HG03066 (cell line): Measurements from ENCODE around the gene PAK1.
"Not testable (repeated sequence)": the region's sequence is repeated elsewhere in the genome, so short reads cannot be mapped to it uniquely, and the experiment has no call there.

ENCODE experiments used
- ATAC-seq: cut with Tn5 transposase; IDR thresholded peaks from one replicate; pipeline ENCODE4 v1.9.1; 2021; ENCODE audit warnings: low read depth; ENCODE audit not compliant: unreplicated experiment

PAK1 gene

DNA sequence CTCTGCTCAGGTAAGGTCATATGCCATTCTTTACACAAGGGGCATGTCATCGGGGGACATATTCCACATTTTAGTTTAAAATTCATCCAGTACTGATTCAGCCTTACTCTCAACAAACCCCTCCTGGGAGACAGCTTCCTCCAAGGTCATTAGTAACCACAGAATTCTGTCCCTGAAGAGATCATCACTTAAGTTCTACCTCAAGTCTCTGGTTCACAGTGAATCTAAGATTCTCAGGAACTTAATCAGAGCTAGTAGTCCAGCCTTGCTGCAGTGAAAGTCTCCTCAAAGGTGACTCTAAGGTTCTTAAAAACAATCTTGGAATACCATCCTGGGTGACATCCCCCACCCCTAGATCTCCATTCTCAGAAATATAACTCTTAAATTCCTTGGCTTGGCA, 153.5 kb downstream of the PAK1 start:
- ATAC-seq, result no peak

GRCh38 chr11:77318600-77318999, 155.3 kb downstream of the PAK1 start:
- no peak for ATAC-seq

DNA sequence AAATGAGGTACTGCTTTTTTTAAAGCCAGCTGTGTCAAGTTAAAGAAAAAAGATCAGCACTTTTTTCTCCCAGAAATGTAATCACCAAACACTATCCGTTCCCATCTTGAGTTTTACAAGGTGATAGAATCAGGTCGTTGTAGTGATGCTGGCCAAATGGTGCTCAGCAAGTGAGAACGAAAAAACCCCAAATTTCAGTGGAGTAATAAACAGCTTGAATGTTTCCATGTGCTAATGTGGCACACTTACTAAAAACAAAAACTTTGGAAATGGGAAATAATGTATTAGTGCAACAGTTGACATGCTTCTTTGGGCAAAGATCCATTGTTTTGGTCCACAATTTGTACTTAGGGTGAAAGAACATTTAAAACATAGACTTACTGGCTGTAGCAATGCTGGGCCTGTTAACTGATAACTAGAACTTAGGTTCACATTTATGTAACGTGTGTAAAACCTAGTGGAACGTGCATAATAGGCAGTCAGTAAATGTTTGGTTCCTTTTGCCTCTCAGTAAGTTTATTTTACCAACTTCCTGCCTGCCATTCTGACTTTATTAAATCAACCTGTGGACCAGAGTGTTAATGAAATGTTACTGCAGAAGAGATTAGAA, 157.1 kb downstream of the PAK1 start:
- ATAC-seq, result no peak

GRCh38 chr11:77312107-77312506, 161.8 kb downstream of the PAK1 start:
- ATAC-seq, result no peak

GRCh38 chr11:77311701-77312100, 162.2 kb downstream of the PAK1 start:
- no peak for ATAC-seq

DNA sequence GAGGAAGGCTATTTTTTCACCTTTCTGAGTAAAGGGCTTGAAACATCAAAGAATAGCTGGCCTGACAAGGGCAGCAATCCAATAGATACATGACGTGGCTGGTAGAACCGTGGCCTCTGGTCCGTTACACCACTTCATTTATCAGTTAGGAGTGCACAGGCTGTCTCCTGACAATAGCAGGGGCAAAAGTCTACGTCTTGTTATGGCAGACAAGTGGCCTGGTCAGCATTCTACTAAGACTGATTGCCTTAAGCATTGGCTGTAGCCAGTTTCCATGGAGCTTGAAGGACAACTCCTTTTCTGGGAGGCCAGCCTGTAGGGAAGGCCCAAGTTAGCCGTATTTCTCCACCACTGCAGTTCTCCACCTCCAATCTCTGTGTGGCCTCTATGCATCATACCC, 163.2 kb downstream of the PAK1 start:
- no peak for ATAC-seq

GRCh38 chr11:77309401-77310085, 164.4 kb downstream of the PAK1 start:
- ATAC-seq, result no peak

- ATAC-seq, result no peak
Measured at GRCh38 chr11:77308838-77309237, 165.1 kb downstream of the PAK1 start.

- ATAC-seq, result no peak
Measured at GRCh38 chr11:77303328-77303727, 170.6 kb downstream of the PAK1 start.

GRCh38 chr11:77302752-77303151, 171.1 kb downstream of the PAK1 start:
- no peak for ATAC-seq

GRCh38 chr11:77301510-77301909, 172.4 kb downstream of the PAK1 start, which contains the start of gene GDPD4:
GDPD4 (minus strand) TSS chr11:77301686; CDS start chr11:77285137, 16,549 bp downstream.
- ATAC-seq, result no peak

DNA sequence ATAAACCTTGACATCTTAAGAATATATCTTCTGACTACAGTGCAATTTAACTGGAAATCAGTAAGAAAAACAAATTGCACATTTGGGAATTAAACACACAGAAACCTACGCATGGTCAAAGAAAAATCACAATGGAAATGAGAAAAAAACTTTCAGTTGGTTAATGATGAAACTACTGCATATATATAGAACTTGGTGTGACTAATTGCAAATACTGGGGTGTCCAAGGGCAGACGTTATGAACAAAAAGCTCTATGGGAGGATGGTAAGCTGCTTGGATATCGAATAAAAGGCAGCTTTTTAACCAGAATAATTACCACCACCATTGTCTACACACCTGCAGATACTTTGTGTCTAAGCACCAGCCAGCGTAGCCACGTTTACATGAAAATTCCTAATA, 173.2 kb downstream of the PAK1 start:
- ATAC-seq, result no peak

DNA sequence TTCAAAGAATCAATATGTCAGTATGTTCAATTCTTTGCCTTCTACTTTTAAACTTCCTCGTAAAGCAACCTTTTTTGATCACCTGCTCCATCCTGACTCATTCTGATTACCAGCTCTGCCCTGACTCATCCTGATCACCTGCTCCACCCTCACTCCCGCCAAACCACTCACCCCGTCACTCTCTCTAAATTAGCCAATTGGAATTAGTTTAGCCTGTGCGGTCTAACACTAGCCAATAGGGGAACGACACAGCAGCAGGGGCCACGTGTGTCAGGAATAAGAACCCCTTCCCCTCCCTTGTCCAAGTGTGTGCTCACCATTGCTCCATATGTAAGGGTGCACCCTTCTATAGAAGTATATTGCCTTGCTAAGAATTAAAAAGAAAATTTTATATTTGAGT, 173.9 kb downstream of the PAK1 start:
- ATAC-seq, result not testable (repeated sequence)

DNA sequence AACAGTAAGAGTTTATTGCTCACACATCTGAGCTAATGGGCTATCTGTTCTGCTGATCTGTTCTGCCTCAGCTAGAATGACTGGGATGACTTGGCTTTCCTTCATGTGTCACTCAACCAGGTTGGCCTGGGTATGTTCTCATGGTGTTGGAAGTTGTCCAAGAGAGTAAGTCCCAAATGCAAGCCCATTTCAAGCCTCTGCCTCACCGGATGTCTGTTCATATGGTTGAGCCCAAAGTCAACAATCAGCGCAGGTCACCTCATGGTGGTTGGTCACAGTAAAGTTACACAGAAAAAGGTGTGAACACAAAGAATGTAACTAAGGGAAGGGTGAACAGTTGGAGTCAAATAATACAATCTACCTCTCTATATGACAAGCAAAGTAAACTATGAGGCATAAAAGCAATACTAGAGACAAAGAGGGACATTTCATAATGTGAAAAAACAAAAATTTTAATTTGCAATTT, 174.3 kb downstream of the PAK1 start:
- ATAC-seq, result no peak

- no peak for ATAC-seq
Measured at GRCh38 chr11:77294040-77294439, 179.9 kb downstream of the PAK1 start.

DNA sequence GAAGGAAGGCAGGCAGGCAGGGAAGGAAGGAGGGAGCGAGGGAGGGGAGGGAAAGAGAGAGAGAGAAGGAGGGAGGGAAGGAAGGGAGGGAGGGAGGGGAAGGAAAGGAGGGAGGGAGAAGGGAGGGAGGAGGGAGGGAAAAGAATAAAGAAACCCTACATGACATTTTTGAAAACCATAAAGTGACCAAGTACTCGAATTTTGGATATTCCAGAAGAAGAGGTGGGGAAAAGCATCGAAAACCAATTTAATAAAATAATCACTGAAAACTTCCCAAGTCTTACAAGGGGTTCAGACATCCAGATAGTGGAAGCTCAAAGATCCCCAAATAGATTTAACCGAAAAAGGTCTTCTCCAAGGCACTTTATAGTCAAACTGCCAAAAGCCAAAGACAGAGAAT, 184.2 kb downstream of the PAK1 start:
- ATAC-seq, result no peak

GRCh38 chr11:77287615-77288273, 186.2 kb downstream of the PAK1 start:
- no peak for ATAC-seq

DNA sequence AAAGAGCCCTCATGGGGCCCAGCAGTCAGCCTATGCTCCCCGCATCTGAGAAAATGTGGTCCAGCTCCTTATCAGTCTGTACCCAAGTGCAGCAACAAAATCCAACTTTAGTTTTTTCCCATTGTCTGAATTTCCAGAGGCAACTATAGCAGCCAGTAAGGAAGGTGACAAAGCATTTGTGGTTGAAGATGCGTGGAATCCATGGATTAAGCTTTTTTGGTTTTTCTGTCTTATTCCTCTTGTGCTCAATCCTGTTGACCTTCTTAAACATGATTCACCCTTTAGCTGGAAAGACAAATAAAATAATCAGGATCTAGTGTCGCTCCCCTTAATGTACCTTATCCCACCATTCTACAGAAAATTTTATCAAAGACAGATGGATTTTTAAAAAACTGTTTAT, 186.8 kb downstream of the PAK1 start:
- ATAC-seq, result no peak

DNA sequence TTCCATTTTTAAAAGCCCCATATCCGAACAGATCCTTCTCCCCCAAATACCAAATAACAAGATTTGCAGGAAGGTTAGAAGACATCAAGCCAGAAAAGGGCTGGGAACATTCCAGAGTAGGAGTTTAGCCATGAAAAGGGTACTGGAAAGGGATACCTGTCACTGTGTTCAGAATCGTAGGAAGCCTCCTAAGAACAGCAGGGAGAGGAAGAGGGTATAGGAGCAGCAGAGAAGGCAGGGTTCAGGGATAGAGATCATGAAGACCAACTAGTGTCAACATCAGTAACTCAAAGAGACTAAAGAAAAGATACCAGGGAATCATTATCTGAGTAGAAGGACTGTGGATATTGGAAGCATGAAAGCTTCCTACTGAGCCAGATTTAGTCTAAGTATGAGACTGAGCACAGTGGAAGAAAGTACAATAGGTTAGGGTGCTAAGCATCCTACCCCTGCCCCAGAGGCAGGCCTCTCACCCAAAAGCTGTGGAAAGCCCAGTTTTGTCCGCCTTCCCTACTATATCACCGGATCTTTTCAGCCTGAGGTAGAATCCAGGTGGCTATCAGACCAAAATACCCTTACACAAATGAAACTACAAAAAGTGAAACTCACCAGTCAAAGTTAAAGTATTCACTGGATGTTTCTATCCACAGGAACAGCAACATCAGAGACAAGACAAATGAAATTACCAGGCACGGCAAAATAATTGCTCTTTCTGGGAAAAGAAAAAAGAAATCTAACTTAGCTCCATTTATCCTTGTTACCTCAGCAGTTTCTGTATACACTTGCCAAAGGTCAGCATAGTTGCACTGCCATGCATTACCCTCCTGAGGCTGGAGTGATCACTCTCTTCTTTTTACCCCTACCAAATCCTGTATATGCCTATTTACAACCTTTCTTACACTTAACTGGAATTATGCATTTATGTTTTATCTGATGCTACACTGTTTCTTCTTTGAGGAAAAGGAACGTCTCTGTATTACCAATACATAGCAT, 189.1 kb downstream of the PAK1 start:
- ATAC-seq, result no peak

DNA sequence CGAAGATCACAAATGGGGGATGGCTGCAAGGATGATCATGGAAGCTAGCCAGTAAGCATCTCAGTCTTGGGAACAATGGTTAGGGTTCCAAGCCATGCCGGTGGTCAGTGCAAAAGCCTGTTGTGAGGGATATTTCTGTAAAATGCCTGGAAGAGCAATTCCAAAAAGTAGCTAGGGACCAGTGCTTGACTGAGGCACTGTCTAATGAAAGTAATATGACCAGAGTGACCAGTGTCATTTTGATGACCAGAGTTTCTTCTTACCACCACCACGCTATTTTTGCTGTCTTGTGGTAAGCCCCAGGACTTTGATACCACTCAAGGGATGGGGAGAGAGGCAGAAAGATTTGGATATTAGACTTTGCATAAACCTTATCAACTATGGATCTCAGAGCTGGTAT, 190.8 kb downstream of the PAK1 start:
- no peak for ATAC-seq
